Fibroblast of skin of left quadriceps (primary cell): ENCODE results near the gene TNFRSF1A.

Experiments
- DNase-seq, 2 experiments: peaks; one replicate each; pipeline ENCODE4 v3.0.0-alpha.2; 2013; ENCODE audit warnings: low read depth in 2 of 2

The TNFRSF1A gene

DNA sequence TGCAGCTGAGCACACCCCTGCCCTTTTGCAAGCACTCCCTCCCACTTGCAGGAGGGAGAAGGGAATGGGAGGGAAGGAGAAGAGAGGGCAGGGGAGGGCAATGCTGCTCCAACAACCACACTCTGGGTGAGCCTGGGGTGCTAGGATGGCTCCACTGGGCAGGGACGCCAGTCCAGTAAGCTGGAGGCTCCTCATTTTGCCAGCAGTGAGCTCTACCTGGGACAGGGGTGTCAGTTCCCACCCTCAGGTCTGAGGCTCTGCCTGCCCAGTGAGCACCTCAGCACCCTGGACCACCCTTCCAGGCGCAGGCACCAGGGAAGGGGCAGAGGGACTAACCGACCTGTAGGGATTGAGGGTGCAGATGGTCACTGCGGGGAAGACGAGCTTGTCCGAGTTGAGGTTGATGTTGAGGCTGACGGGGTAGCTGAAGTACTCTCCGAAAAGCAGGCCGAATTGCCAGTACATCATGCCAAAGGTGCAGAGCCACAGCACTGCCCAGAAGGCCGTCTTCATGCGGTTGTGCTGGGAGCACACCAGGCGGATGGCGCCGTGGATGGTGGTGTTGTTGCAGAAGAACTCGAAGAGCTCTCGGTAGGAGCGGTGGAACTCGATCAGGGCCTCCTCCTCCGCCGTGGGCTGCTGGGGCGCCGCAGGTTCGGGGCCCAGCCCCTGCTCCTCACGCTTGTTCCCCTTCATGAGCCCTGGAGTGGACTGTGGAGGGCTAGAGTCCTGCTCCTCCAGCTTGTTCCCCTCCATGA, 32.3 kb upstream of the TNFRSF1A start:
- no peak for DNase-seq

DNA sequence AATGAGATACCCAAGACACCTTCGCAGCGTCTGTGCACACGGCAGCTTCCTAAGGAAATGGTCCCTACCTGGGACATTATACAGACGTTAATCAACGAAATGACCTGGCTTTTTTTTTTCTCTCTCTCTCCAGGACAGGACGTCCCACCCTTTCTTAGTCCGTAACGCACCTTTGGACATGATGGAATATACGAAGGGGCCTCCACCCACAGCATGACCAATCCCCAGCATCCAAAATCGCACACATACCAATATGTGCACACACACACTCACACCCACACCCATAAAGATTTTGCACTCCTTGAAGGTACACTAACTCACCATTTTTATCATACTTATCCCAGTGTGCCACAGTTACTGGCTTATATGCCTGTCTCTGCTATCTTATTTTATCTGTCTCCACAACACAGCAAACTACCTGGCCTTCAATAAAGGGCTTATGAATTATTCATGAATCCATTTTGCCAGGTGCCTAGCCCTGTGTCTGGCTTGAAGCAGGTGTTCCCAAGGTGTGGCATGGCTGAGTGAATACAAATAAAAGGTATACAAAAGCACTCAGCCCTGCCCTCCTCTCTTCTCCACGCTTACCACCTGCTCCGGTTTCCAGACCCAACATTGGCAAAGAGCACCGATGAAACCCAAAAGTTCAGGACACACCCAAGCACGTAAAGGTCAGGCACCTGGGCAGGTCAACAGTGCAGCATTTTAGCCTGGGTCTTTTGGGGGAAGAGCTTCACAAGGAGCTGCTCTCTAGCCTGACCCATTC, 31.3 kb upstream of the TNFRSF1A start:
- DNase-seq: no peak

DNA sequence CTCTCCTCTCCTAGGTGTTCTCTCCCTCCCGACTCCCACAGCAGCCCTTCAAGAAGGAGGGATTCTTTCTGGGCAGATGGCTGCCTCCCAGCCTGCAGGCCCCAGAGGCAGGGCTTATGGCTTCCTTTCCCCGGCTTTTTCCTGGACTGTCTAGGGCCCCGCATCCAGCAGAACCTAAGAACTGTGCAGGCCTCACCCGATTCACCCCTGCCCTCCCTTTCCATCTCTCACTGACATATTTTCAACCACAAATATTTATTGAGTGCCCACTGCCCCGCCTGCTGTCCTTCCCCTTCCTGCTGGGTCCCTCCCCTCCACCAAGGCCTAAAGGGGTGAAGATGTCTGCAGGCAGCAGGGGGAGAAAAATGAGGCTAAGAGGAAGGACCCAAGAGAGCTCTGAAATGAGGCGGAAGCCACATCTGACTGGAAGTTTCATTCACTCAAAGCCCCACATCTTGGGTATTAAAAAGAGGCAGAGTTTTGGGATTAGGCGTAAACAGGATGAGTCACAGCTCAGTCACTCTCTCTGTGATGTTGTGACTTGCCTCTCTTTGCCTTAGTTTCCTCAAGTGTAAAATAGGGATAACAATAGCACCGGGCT, 30.6 kb upstream of the TNFRSF1A start:
- DNase-seq: peak; percentile 85 to 86

DNA sequence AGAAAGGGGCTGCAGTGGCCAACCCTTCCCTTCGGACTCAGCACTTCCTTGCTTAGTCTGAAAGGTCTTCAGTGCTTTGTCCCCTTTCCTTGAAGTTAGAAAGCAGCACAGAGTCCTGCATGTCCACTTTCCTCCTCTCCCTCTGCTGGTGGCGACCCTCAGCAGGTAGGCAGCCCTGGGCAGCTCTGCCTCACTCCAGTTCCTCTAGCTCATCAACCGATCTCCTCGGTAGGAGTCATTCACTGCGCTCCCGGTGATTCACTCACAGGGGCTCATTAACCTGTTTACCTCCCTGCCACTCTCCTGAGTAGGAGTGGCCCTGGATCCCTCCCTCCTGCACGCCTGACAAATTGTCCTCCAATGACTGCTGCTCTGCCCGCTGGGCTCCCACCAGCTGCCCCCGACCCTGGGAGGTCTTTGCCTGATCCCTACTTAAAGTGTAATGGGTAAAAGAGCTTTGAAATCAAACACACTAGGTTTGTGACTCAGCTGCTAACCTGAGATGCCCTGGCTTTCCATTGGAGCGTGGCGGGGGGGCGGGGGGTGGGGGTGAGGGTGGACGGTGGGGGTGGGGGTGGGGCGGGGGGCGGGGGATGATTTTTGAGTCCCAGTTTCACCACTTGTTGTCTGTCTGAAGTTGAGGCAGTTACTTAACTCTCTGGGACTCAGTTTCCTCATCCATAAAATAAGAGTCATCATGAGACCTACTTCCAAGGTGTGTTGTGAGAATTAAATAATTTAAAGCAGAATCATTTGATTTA, 29.3 kb upstream of the TNFRSF1A start:
- DNase-seq: peak in 1 of 2 experiments; percentile 20

- DNase-seq: no peak
These were observed 28.7 kb upstream of the TNFRSF1A start for GRCh38 chr12:6370576-6370935.

- no peak for DNase-seq
These were observed 28.2 kb upstream of the TNFRSF1A start for GRCh38 chr12:6369916-6370575.

DNA sequence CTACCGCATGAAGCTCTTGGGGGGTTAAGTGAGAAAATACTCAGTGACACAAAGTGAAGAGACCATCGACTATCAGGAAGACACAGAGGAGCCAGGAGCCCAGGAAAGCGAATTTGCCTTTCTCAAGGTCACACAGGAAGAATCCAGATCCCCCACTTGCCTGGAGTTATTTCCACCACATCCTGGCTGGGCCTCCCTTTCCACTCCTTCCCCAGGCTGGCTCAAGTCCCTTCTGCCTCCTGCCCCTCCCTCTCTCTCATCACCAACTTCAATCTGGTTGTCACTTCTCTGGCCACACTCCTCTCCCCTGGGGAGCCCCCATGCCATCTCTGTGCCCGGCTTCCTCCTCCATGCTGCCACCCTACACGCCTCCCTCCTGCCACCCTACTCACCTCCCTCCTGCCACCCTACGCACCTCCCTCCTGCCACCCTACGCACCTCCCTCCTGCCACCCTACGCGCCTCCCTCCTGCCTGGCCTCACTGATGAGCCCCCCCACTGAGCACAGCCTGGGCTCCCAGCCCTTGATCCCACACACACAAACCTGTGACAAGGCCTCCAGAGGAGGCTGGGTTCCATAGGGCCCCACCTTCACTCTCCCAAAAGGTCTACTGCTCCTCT, 27.1 kb upstream of the TNFRSF1A start:
- DNase-seq: no peak

GRCh38 chr12:6367969-6368892, 26.4 kb upstream of the TNFRSF1A start:
- no peak for DNase-seq

DNA sequence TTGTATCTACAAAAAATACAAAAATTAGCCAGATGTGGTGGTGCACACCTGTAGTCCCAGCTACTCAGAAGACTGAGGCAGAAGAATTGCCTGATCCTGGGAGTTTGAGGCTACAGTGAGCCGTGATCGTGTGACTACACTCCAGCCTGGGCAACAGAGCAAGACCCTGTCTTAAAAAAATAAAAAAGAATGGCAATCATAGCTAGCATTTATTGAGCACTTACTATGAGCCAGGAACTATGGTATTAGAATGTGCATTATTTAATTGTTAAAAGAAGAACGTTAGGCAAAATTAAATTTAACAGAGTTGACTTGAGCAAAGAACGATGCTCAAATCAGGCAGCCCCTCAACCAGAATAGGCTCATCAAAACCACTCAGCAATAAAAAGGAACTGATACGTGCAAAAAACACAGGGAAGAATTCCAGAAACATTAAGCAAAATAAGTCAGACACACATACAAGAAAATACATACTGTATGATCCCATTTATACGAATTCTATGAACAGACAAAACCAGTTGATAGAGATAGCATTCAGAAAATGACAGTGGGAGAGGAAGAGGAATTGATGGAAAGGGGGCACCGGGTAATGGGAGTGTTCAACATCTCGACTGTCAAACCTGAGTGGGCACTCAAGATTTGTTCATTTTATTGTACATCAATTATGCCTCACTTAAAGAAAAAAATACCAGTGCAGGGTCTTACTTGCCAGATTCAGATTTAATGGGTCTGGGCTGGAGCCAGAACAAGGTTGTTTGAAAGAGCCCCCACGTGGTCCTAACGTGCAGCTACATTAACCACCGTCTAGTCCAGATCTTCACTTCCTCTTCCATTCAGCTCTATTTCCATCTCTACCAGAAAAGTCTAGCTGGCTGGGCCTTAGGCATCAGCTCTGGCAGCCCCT, 25.4 kb upstream of the TNFRSF1A start:
- no peak for DNase-seq

DNA sequence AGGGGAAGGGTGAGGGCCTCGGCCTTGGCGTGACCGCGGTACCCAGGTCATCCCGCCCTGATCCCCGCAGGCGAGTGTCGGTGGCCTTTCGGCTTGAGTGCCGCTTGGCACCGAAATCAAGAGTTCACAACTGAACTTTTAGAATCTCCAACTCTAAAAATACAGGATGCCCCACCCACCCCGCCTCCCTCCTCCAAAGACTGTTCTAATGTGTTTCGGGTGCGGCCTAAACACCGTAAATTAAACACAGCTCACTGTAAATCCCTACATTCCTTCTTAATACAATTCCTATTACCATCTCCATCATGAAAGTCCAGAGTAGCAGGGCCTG, 22.1 kb upstream of the TNFRSF1A start:
- DNase-seq: no peak

GRCh38 chr12:6363330-6364043, 21.6 kb upstream of the TNFRSF1A start:
- DNase-seq: no peak

- no peak for DNase-seq
These were observed 21.1 kb upstream of the TNFRSF1A start for GRCh38 chr12:6363010-6363329.

- DNase-seq: no peak
These were observed 20.5 kb upstream of the TNFRSF1A start for GRCh38 chr12:6362403-6362802.

DNA sequence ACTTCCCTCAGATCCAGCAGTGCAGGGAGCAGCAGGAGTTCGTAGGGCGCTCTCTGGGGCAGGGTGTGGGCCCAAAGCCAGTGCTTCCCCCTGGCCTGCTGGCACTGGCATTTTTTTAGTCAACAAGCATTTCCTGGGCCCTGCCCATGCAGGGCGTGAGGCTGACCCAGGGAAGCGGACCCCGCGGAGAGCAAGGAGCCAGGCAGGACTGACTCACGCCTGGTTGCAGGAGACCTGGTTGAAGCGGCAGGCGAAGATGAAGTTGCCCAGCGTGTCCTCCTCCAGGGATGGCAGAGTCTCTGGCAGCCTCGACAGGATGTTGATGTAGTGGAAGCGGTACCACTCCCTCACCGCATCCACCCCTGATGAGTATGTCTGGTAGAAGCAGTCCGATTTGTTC, 20.0 kb upstream of the TNFRSF1A start:
- no peak for DNase-seq

DNA sequence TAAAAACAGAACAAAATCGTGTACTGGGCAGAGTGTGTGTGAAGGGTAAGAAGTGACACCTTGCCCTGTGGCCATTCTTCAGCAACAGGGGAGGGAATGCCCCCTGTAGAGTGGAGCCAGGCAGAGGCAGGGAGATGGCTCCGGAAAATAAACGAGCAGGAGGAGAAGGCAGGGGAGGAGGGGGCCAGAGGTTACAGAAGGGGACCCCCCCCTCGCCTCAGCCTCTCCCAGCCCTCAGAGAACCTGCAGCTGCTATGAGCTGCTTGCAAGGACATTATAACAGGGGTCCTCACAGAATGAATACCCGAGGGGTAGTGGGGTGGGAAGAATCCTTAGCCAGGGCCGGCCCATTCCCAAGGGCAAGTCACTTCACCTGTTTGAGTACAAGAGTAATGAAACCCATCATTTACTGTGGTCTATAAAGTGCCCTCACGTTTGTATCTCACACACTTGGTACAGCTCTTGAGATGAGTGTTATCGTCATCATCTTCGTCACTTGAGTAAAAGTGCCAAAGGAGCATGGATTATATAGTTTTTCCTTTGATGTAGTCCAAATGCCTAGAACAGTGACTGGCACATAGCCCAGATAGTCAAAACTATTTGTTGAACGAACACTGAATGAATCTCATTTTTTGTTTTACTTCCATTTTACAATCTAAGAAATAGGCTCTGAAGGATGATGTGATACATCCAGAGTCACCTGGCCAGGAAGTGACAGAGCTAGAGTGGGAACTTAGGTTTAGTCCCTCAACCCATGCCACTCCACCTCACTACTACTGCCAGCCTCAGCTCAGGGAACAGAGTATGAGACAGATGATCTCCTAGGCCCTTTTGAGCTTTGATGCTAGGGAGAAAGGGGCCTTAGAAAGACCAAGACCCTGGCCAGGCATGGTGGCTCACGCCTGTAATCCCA, 19.0 kb upstream of the TNFRSF1A start:
- DNase-seq: no peak

DNA sequence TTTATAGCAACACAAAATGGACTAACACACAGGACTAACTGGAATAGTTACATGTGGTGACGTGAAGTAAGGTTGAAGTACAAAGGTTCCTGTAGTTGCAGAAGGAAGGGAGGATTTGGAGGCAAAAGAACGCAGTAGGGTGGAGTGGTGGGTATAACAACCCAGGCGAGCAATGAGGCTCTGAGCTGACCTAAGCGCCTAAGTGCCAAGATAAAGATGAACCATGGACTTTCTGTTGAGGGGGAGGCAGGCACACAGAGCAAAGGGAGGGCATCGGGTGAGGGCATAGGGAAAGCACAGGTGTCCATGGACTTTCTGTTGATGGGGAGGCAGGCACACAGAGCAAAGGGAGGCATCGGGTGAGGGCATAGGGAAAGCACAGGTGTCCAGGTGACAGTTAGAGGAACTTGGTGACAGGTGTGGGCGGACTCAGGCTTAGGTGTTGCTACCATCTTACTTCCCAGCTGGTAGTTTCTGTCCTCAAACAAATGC, 18.2 kb upstream of the TNFRSF1A start:
- no peak for DNase-seq

DNA sequence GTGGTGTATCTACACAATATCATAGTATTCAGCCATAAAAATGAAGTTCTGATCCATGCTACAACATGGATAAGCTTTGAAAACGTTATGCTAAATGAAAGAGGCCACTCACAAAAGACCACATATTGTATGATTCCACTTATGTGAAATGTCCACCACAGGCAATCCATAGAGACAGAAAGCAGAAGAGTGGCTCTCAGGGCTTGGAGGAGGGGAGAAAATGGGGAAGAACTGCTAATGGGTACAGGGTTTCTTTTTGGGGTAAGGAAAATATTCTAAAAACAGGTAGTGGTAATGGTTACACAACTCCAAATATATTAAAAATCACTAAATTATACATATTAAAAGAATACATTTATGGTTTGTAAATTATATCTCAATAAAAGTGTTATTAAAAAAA, 17.0 kb upstream of the TNFRSF1A start:
- no peak for DNase-seq
